Stimulated activated CD8-positive, alpha-beta memory T cell treated with anti-CD3 and anti-CD28 coated beads, Interleukin-12 subunit alpha, Interleukin-12 subunit beta, amount 100 ng/mL, for 1 hour (primary cell): ENCODE results near the gene RAP1A.
"Not testable (repeated sequence)": the region's sequence is repeated elsewhere in the genome, so short reads cannot be mapped to it uniquely, and the experiment has no call there.

ENCODE experiments used
- DNase-seq: peaks from one replicate; pipeline ENCODE4 v3.0.0-alpha.2; 2020; ENCODE audit warnings: low read depth

RAP1A gene

DNA sequence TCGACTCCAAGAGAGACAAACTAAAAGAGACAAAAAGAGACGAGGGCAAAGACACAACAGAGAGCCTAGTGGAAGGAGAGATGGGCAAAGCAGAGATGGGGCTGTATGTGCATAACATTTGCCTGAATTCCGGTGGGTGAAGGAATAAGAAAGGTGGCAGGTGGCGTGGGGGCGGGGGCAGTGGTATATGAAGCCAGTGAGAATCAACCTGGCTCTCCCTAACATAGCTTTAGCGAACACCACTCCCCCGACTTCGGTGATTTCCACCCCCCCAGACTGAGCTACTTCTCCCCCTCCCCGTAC is 118.5 kb downstream of the RAP1A start:
- DNase-seq = no peak

DNA sequence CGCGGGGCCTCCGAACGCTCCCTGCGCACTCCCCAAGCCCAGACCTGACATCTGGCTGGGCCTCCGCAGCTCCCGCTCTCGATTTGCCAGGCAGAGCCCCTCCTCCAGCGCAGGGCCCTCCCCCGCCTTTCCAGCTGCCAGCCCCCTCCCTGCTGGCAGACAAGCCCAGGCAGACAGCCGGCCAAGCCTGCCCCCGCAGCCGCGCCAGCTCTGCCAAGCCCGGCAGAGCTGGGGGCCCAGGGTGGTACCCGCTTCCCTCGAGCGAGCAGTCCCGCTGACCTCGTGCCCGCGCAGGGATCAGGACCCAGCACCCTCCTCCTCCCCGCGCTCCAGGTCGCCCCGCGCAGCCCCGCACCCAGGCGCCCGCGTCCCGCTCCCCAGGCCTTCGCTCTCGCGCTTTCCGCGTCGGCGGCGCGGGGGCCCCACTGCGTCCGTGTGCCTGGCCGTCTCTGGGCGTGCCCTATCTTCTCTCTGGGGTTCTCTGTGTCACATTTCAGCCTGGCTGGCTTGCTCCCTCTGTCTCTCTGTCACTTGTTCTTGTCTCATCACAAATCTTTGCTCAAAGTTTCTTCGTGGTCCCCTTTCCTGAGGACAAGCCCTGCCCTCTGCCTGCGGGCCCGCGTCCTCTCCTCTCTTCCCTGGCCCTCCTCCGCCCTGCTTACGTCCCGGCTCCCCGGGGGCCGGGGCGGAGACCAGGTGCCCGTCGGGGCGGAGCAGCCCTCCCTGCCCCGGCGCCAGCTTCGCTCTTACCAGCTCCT is 119.0 kb downstream of the RAP1A start:
- DNase-seq = no peak

DNA sequence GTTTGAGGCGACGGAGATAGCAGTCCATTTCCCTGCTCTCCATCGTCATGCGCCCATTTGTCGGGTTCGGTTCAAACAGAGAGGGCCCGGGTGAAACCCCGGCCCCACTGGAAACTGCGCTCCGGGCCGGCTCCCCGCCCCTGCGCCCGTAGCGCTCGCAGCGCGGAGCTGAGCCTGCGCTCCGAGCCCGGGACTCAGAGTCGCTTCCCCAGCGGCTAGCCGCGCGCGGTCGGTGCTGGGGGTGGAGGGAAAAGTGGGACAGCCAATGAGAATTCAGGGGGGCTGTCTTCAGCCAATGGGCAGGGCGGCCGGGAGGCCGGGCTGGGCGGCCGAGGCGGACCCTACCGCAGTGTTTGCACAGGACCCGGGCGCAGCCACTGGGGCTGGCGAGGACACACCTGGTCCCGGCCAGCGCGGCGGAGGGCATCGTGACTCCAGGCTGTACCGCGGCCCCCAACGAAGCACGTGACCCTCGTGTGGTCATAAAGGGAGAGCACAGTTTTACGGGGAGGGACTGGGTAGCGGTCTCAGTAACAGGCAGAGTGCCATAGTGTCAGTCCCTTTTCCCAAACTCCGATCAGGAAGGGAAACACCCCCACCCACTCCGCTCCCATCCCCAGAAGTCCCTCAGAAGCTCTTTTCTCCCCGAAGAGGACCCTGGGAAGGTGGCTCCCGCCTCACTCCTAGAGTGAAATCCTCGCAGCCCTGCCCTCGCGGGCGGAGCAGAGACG is 119.8 kb downstream of the RAP1A start, which contains the start of gene INKA2:
Gene INKA2, minus strand, starts transcription at position 202 of the 731 bp plus-strand sequence. Its CDS starts 153 bp downstream, at position 49.
- peak; percentile 36 for DNase-seq

DNA sequence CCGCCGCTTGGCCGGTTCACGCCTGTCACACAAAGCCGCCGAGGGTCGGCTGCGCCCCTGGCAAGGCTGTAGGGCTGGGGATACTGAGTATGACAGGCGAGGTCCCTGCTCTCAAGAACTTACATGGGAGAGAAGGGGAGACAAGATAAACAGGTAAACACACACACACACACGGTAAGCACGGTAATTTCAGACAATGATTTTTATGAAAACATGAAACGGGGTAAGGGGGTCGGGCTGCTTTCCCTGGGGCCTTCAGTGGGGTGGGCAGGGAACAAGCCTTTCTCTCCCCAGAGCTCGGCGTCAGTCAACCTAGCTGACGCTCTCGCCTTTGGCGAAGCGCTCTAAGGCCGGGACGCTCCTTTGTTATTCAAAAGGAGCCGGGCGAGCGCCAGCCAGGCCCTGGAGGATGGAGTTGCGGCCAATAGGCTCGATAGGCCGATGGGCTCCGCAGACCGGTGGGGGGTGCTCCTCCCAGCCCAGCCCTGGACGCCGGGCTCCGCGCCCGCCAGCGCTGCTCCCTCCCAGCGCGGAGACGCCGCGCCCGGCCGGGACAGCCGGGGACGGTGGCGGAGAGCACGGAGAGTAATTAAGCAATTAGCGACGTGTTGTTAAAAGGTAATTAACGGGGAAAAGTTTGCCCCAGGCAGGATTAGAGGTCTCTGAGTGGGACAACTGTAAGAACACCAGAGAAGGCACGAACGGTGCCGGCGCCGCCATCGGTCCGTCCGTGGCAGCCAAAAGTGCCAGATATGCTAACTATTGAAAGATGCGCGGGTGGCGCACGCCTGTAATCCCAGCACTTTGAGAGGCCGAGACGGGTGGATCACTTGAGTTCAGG is 120.6 kb downstream of the RAP1A start:
- no peak for DNase-seq

GRCh38 chr1:111742292-111742691 is 122.7 kb downstream of the RAP1A start:
- DNase-seq = not testable (repeated sequence)

DNA sequence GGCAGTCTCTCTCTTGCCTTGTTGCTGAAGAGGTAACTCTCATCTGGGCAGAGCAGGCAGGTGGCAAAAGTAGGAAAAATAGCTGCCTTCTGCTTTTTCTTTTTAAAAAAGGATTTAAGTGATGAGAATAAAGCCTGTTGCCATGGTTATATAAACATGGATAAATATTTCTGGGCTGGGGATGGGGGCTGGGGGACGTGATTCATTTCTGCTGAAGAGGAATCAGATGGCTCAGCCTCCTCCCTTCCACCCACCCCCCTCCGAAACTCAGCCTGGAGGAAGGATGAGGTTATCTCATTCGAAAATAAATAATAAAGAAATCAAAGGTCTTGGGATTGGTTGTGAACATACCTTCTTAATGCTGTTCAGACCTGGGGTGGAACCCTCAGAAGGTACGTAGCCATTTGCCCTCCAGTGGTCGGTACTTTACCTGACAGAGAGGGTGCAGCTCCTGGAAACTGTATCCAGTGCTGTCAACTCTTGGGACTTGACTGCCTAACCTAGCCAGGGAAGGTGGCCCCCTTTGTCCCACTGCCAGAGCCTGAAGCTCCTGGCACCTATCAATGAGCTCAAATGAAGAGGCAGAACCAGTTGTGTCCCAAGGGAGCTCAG is 123.5 kb downstream of the RAP1A start:
- DNase-seq = no peak

DNA sequence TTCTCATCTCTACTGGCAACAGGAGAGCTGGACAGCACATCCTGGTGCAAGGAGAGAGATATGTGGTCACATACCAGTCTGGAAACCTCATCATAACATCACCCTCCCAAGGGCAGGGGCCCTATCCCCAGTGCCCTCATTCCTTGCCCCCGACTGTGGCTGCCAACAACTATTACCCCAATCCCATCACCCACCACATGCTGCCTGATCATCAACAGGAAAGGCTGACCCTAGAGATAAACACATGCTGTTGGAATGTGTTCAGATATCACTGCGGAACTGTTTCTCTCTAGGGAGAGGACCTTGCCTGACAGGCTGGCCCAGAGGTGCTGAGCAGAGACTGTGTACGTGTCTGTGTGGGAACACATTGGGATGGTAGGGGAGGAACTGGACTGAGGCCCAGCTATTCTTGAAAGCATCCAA is 124.1 kb downstream of the RAP1A start:
- no peak for DNase-seq

GRCh38 chr1:111745675-111746613 is 126.4 kb downstream of the RAP1A start:
- no peak for DNase-seq

GRCh38 chr1:111746614-111746999 is 127.0 kb downstream of the RAP1A start:
- no peak for DNase-seq

DNA sequence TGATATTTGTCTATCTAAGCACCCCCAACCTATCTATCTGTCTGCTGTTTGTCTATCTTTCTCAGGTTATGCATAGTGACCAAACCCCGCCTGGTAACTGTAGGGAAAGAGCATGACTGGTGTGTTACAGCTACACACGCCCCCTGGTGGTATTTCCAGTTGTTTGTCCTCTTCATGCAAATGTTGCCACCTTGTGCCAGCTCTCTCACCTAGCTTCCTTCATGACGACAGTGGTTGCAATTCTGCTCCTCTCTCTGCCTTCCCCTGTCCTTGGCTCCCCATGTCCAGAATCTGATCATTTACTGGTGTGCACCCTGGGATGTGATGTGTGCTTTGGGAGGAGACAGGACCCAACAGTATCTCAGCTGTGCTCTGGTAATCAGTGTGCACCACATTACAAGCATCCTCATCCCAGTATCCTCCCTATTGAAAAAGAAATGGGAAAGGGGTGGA is 127.7 kb downstream of the RAP1A start:
- DNase-seq = peak; percentile 39

GRCh38 chr1:111747947-111748346 is 128.4 kb downstream of the RAP1A start:
- no peak for DNase-seq

GRCh38 chr1:111749628-111750027 is 130.0 kb downstream of the RAP1A start:
- DNase-seq = no peak

- no peak for DNase-seq
Measured at GRCh38 chr1:111750856-111751255, 131.3 kb downstream of the RAP1A start.

DNA sequence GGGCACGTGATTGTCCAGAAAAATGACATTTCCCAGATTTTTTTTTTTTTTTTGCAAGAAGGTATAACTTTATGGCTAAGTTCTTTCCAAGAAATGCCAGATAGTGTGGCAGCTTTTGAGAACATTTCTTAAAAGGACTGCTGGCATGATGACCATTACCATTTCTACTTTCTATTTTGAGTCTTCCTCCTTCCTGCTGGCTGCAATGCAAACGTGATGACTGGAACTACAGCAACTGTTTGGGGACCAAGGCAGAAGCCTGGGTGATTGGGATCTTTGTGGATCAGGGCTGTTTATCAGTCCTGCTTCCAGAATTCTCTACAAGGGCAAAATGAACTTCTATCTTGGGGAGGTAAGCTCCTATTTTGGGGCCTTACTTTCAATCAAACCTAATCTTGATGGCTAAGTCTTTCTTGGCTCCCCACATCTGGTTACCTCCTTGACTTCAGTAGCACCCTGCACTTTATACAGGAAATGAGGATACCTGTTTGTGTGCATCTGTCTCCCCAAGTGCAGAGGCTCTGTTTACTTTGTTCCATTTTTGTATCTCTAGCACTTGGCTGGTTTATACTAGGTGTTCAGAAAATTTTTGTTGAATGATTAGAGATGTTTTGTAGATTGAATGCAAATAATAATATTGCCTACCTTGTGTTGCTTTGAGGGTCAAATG is 132.5 kb downstream of the RAP1A start:
- DNase-seq = no peak

GRCh38 chr1:111754984-111755330 is 135.4 kb downstream of the RAP1A start:
- DNase-seq = no peak

DNA sequence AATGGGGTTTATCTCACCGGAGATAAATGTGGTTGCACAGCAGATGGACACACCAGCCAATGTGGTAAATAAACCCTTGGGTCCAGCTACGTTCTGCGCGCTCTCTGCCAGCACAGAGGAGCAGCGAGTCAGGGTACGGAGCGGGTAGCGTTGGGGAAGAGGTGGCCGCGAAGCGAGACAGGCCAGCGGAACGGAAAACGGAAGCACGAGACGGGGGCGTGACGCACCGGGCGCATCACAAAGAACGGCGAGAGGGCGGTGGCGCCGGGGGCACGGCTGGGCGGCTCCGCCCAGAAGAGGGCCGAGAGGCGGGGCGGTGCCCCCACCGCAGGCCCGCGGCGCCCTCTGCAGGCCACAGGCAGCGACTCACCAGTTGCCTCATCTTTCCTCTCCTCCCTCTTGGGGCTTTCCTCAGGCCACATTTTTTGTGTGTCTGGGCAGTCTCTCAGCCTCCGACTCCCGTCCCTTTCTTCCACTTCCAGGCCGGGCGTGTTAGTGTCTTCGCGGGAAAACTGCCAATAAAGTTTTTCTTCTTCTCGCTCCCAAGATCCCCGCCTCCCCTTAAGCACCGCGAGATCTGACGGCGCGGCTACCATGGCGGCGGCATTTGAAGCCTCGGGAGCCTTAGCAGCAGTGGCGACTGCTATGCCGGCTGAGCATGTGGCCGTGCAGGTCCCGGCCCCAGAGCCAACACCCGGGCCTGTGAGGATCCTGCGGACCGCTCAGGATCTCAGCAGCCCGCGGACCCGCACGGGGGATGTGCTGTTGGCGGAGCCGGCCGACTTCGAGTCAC is 135.9 kb downstream of the RAP1A start, which contains the start of gene DDX20:
Gene DDX20, plus strand, starts transcription at position 571 of the 793 bp plus-strand sequence. Its CDS starts 24 bp downstream, at position 595.
- peak; percentile 87 for DNase-seq

DNA sequence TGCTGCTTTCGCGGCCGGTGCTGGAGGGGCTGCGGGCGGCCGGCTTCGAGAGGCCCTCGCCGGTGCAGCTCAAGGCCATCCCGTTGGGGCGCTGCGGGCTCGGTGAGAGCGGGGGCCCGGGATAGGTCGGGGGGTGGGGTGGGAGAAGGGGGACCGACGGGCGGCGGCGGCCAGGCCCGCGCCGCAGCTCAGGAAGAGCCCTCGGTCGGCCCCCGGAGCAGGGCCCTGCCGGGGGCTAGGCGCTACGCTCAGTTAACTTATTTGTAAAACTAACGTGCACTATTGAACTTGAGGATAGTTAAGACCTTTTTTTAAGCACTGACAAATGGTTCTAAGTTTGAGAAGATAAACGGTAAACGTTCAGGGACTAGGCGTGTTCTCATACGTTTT is 136.5 kb downstream of the RAP1A start:
- DNase-seq = no peak

- DNase-seq = no peak
Measured at GRCh38 chr1:111758373-111758772, 138.8 kb downstream of the RAP1A start.

GRCh38 chr1:111761717-111762116 is 142.1 kb downstream of the RAP1A start:
- no peak for DNase-seq

DNA sequence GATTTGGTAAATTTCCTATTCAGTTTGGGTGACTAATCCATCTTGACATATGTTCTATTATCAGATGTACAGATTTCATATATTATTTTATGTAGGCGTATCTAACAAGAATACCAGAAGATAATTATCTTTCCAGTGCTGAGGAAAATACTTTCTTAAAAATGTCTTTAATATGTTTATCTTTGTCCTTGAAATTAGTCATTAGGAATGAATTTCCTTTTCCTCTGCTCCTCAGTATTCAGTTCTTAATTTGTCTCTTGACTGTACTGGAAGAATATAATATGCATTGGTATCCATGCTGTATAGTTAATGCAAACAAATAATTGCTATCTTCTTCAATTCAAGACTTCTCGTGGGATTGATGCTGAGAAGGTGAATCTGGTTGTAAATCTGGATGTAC is 142.7 kb downstream of the RAP1A start:
- no peak for DNase-seq
